ENCODE measurements around the gene FASTK. TPM values are rescaled to one million over a fixed set of nuclear protein-coding genes. Genes with fewer than 3 reads are reported as not detected.

FASTK gene
- total and polyA plus RNA-seq, 10 donors: 72.9 to 183 (median 85.5) TPM

- peaks cover 33 to 83% (median 60%) of the 10 kb centered on the region in 6 donors for H3K4me1 ChIP-seq
- DNase-seq: peak; percentile 89
- peak overlapping the region in 6 of 8 donors; percentile 17 to 94 (median 72) for H3K4me3 ChIP-seq
- intact Hi-C loops (cut with DNase I; ENCODE audit: low total_unique reads): no loop called here
- H3K27me3 ChIP-seq (replicated peaks in 1 of 7): peaks cover 0 to 30% (median 0%) of the 10 kb centered on the region in 7 donors
- WGBS, 5 donors: 14 to 32% (median 21%) methylated on average over 30 of the region's 30 CpGs
- TF ChIP-seq CTCF (IDR thresholded peaks at IDR 0.05 in 8 of 11, conservative IDR thresholded peaks at IDR 0.05 in 3 of 11): no peak
- peak; percentile 58 to 82 (median 79) for TF ChIP-seq POLR2AphosphoS5 (IDR thresholded peaks at IDR 0.05)
- TF ChIP-seq POLR2A (IDR thresholded peaks at IDR 0.05): no peak
- peak overlapping the region in 7 of 8 donors; percentile 80 to 88 (median 82) for H3K27ac ChIP-seq
- H3K9me3 ChIP-seq: no peaks in the 10 kb centered on the region
- peaks cover 0 to 11% (median 0%) of the 10 kb centered on the region in 6 donors for H3K36me3 ChIP-seq
Measured at GRCh38 chr7:151088856-151089699, 8.5 kb upstream of the FASTK start.

GRCh38 chr7:151088019-151088855 is 7.6 kb upstream of the FASTK start:
- H3K36me3 ChIP-seq: peaks cover 0 to 10% (median 0%) of the 10 kb centered on the region in 6 donors
- intact Hi-C loops (cut with DNase I; ENCODE audit: low total_unique reads): no loop called here
- DNase-seq: no peak
- H3K9me3 ChIP-seq: no peaks in the 10 kb centered on the region
- 23 to 30% (median 27%) methylated on average over 16 of the region's 16 CpGs for WGBS, 5 donors
- peak overlapping the region; percentile 65 to 94 (median 72) for H3K4me3 ChIP-seq
- TF ChIP-seq CTCF (IDR thresholded peaks at IDR 0.05 in 8 of 11, conservative IDR thresholded peaks at IDR 0.05 in 3 of 11): no peak
- TF ChIP-seq POLR2AphosphoS5 (IDR thresholded peaks at IDR 0.05): no peak
- TF ChIP-seq POLR2A (IDR thresholded peaks at IDR 0.05): no peak
- peaks cover 0 to 30% (median 0%) of the 10 kb centered on the region in 7 donors for H3K27me3 ChIP-seq (replicated peaks in 1 of 7)
- peak overlapping the region; percentile 31 to 88 (median 82) for H3K27ac ChIP-seq
- peaks cover 37 to 85% (median 67%) of the 10 kb centered on the region in 6 donors for H3K4me1 ChIP-seq

- H3K9me3 ChIP-seq: no peaks in the 10 kb centered on the region
- H3K4me3 ChIP-seq: peak overlapping the region; percentile 65 to 94 (median 72)
- peaks cover 0 to 30% (median 0%) of the 10 kb centered on the region in 7 donors for H3K27me3 ChIP-seq (replicated peaks in 1 of 7)
- DNase-seq: peak; percentile 88
- TF ChIP-seq POLR2AphosphoS5 (IDR thresholded peaks at IDR 0.05): peak; percentile 39 to 71 (median 64)
- no peak for TF ChIP-seq POLR2A (IDR thresholded peaks at IDR 0.05)
- TF ChIP-seq CTCF (IDR thresholded peaks at IDR 0.05 in 8 of 11, conservative IDR thresholded peaks at IDR 0.05 in 3 of 11): peak in 4 of 11 experiments; percentile 23 to 46 (median 42)
- WGBS, 5 donors: 0 to 2% (median 1%) methylated on average over 8 to 70 of the region's 70 CpGs
- intact Hi-C loops (cut with DNase I; ENCODE audit: low total_unique reads): no loop called here
- H3K27ac ChIP-seq: peak overlapping the region; percentile 31 to 88 (median 82)
- peaks cover 41 to 86% (median 72%) of the 10 kb centered on the region in 6 donors for H3K4me1 ChIP-seq
- peaks cover 0 to 7% (median 0%) of the 10 kb centered on the region in 6 donors for H3K36me3 ChIP-seq
Measured at GRCh38 chr7:151087245-151088018, 6.8 kb upstream of the FASTK start.
